Activated CD8-positive, alpha-beta T cell treated with anti-CD3 and anti-CD28 coated beads for 36 hours (primary cell): ENCODE measurements around the gene EIPR1. TPM values are rescaled to one million over a fixed set of nuclear protein-coding genes. Genes with fewer than 3 reads are reported as not detected.

Experiments used
- ATAC-seq: fragments of 200-7000 bp; cut with Tn5 transposase; one replicate; pipeline ENCODE4 v1.10.0; 2021; ENCODE audit warnings: mild to moderate bottlenecking, moderate library complexity
- CTCF ChIA-PET: fragments of 350-600 bp; sonication (Branson Sonifier 250); formaldehyde crosslinking; loops from one replicate; lab custom pipeline; 2021; ENCODE audit warnings: antibody characterized with exemption; lab: Charles Lee
- POLR2A ChIA-PET: fragments of 350-600 bp; sonication (Branson Sonifier 250); formaldehyde crosslinking; loops from one replicate; lab custom pipeline; 2021; ENCODE audit warnings: antibody characterized with exemption; lab: Charles Lee
- DNase-seq: peaks from one replicate; pipeline ENCODE4 v3.0.0-alpha.2; 2020
- H3K27ac Mint-ChIP-seq: one replicate; pipeline ENCODE4 v1.8.0; 2021; ENCODE audit warnings: mild to moderate bottlenecking, mixed read lengths
- H3K27me3 Mint-ChIP-seq: one replicate; pipeline ENCODE4 v1.8.0; 2021; ENCODE audit warnings: mixed read lengths
- H3K36me3 Mint-ChIP-seq: one replicate; pipeline ENCODE4 v1.8.0; 2021; ENCODE audit warnings: low read depth, mixed read lengths
- H3K4me1 Mint-ChIP-seq: one replicate; pipeline ENCODE4 v1.8.0; 2021; ENCODE audit warnings: low read depth, mixed read lengths
- H3K4me3 Mint-ChIP-seq: one replicate; pipeline ENCODE4 v1.8.0; 2021; ENCODE audit warnings: mild to moderate bottlenecking, moderate library complexity, mixed read lengths
- H3K9me3 Mint-ChIP-seq: one replicate; pipeline ENCODE4 v1.8.0; 2021; ENCODE audit warnings: mixed read lengths
- intact Hi-C: fragments of 100-400 bp; cut with micrococcal nuclease; formaldehyde crosslinking; loops from one replicate; pipeline ENCODE4 v1.10.0; 2022
- total RNA-seq, 2 experiments: library from RNA; stranded (reverse); gene quantifications; one replicate each; pipeline ENCODE4 v1.2.3, GENCODE V29; 2021
- TF ChIP-seq, protein P1 (sequence below): fragments of 200-600 bp; IDR thresholded peaks from one replicate; pipeline ENCODE4 v1.8.0; 2022; ENCODE audit warnings: antibody characterized with exemption, mild to moderate bottlenecking

EIPR1 gene
- total RNA-seq, 2 experiments from 2014 or later, result 38.4 to 39.1 TPM

DNA sequence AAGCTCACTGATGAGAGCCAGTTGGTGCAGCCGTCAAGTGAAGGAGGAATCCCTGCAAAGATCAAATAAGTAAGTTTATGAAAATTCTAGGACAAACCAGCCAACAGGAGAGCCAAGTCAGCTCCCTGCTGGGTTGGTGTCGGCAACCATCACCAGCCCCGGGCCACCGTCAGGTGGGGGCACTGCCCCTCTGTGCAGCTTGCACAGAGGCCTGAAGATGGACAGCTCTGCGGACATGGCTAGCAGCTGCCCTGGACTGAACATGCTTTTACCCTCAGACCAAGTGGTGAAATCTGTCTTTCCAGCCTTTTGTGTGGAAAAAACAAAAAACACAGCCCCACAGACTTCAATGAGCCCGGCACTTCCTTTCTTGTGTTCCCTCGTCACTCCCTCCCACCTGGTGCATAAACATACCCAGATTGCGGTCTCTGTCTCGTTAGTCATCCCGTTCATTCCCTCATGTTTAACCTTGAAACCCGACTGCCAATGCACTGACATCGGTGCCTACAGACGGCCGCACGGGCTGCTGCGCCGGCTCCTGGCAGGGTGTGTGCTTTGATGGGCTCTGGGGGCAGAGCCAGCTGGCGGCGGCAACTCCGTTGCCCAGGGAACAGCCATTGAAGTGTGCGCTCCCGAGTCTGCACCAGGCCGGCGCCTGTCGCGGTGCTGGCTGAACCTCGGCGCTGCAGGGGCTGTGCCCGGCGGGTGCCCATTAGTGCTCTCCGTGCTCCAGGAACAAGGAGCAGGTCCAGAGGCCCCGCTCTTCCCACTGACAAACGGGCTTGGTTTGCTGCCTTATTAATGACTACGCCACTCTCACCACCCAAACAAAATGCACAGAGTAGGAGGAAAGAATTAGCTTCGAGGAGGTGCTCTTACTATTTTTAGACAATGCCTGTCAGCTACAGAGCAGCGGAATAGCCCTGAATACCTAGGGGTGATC lies 95.3 kb downstream of the EIPR1 start:
- no peak for ATAC-seq
- intact Hi-C loops, result no loop called here
- Mint-ChIP-seq H3K36me3 (peaks cover 24% of the 10 kb centered on the region), H3K9me3 (peaks cover 3% of the 10 kb centered on the region), H3K4me1 (peaks cover 2% of the 10 kb centered on the region), H3K4me3 (no peak overlapping the region), H3K27me3 (no peaks in the 10 kb centered on the region), H3K27ac (no peak overlapping the region)
- no peak for DNase-seq
- ChIA-PET CTCF (no interaction called here), POLR2A (no interaction called here)
- TF ChIP-seq, protein P1, sequence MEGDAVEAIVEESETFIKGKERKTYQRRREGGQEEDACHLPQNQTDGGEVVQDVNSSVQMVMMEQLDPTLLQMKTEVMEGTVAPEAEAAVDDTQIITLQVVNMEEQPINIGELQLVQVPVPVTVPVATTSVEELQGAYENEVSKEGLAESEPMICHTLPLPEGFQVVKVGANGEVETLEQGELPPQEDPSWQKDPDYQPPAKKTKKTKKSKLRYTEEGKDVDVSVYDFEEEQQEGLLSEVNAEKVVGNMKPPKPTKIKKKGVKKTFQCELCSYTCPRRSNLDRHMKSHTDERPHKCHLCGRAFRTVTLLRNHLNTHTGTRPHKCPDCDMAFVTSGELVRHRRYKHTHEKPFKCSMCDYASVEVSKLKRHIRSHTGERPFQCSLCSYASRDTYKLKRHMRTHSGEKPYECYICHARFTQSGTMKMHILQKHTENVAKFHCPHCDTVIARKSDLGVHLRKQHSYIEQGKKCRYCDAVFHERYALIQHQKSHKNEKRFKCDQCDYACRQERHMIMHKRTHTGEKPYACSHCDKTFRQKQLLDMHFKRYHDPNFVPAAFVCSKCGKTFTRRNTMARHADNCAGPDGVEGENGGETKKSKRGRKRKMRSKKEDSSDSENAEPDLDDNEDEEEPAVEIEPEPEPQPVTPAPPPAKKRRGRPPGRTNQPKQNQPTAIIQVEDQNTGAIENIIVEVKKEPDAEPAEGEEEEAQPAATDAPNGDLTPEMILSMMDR, result no peak

DNA sequence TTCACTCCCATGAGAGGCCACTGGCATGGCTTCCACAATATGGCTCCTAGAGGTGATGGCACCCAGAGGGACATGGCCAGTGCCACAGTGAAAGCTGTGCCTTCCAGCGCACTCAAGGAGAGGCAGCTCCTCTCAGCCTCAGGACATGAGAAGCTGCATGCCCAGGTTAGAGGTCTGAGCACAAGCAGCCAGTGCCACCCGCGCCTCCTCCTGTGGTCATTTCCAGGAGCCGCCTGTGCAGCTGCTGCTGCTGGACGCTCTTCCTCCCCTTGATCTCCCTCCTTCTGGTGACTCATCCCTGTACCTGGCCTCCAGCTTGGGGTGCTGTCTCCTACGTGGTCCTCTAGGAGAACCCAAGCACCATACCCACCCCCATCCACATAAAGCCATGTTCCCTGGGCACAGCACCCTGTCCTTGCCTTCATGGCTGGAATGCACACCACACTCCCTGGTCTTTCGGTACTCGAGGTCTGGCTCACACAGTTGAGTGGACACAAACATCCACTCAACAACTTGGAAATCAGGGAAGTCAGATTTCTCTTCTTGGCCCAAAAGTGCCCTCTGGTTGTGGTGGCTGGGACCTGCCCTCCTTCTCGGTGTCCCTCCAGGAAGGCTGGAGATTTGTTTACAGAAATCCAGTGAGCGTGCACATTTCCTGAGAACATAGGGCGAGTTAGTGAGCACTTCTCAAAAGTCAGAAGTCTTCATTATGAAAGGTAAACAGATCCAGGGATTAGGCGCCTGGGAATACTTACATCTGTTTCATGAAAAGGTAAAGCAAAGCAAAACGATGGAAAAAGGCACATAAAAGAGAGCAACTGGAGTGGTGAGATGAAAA lies 96.7 kb downstream of the EIPR1 start:
- TF ChIP-seq, protein P1, result no peak
- H3K27ac Mint-ChIP-seq, result no peak overlapping the region
- H3K9me3 Mint-ChIP-seq, result peaks cover 7% of the 10 kb centered on the region
- ChIA-PET POLR2A (no interaction called here), CTCF (no interaction called here)
- intact Hi-C loops, result no loop called here
- H3K4me1 Mint-ChIP-seq, result no peaks in the 10 kb centered on the region
- H3K27me3 Mint-ChIP-seq, result no peaks in the 10 kb centered on the region
- H3K4me3 Mint-ChIP-seq, result no peak overlapping the region
- ATAC-seq (no peak), DNase-seq (no peak)
- peaks cover 34% of the 10 kb centered on the region for H3K36me3 Mint-ChIP-seq

DNA sequence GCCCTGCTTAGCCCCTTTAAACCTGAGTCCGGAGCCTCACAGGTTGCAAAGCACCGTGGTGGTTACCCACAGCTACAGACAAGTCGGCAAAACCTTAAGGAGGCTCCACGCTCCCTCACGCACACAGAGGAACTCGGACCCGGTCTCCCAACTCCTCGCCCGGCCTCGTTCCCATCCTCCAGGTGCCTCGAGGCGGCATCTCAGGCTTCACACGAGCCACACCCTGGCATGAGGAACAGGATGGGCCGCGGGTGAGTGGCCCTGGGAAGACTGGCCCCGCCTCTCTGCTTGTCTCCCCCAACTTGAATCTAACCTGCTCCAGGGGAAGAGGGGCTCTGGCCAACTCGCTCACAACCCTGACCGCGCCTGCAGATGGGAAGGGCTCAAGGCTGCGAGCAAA lies 97.4 kb downstream of the EIPR1 start:
- DNase-seq, result no peak
- no peak for ATAC-seq
- no peak overlapping the region for H3K4me3 Mint-ChIP-seq
- TF ChIP-seq, protein P1, result no peak
- no peak overlapping the region for H3K27ac Mint-ChIP-seq
- peaks cover 39% of the 10 kb centered on the region for H3K36me3 Mint-ChIP-seq
- no peaks in the 10 kb centered on the region for H3K27me3 Mint-ChIP-seq
- no peaks in the 10 kb centered on the region for H3K4me1 Mint-ChIP-seq
- CTCF ChIA-PET, result no interaction called here
- intact Hi-C loops, result no loop called here
- POLR2A ChIA-PET, result no interaction called here
- H3K9me3 Mint-ChIP-seq, result peaks cover 12% of the 10 kb centered on the region

DNA sequence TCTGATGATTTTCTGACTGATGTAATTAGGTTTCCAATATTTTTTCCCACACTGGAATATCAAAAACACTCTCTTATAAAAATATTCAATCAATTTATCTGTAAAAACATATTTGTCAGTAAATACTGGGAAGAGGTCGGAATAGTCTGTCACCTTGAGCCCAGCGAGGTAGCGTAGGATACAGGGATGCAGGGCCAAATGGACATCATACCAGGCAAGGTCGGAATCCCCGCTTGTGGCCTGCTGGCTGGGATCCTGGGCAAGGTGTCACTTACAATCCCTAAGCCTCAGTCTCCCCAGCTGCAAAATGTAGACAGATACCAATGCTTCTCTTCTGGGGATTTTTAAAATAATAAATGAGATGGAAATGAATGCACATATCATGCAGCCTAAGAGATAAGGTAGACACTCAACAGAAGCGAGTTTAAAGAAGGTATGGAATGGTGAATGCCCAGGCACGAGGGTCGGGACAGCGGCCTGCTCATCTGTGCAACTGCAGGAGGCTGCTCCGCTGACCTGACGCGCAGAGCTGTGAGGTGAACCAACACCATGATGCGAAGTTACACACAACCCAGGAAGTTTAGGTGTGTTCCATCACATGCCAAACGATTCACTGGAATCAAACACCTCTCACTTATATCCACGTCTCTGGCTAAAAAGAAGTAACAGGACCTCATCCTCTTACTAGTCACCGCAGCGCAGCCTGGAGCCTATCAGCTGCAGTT lies 98.2 kb downstream of the EIPR1 start:
- H3K27me3 Mint-ChIP-seq, result no peaks in the 10 kb centered on the region
- intact Hi-C loops, result no loop called here
- no peak overlapping the region for H3K4me3 Mint-ChIP-seq
- POLR2A ChIA-PET, result no interaction called here
- peaks cover 43% of the 10 kb centered on the region for H3K36me3 Mint-ChIP-seq
- no peak overlapping the region for H3K27ac Mint-ChIP-seq
- no peak for ATAC-seq
- peaks cover 18% of the 10 kb centered on the region for H3K9me3 Mint-ChIP-seq
- CTCF ChIA-PET, result no interaction called here
- DNase-seq, result no peak
- TF ChIP-seq, protein P1, result no peak
- no peaks in the 10 kb centered on the region for H3K4me1 Mint-ChIP-seq
